Kidney glomerular epithelial cell (primary cell): ENCODE results near the gene ABCC10.
"Not testable (repeated sequence)": the region's sequence is repeated elsewhere in the genome, so short reads cannot be mapped to it uniquely, and the experiment has no call there.

ENCODE experiments used
- DNase-seq: peaks from one replicate; lab custom pipeline; 2025; lab: John Stamatoyannopoulos, UW

ABCC10 gene

GRCh38 chr6:43407296-43407695, 20.0 kb upstream of the ABCC10 start:
- DNase-seq: no peak

GRCh38 chr6:43408259-43408658, 19.1 kb upstream of the ABCC10 start:
- no peak for DNase-seq

- not testable (repeated sequence) for DNase-seq
These were observed 16.6 kb upstream of the ABCC10 start for GRCh38 chr6:43410776-43411175.

- no peak for DNase-seq
These were observed 14.8 kb upstream of the ABCC10 start for GRCh38 chr6:43412541-43412940.

GRCh38 chr6:43413002-43413401, 14.3 kb upstream of the ABCC10 start:
- no peak for DNase-seq

- not testable (repeated sequence) for DNase-seq
These were observed 12.1 kb upstream of the ABCC10 start for GRCh38 chr6:43415275-43415674.

GRCh38 chr6:43416935-43417334, 10.4 kb upstream of the ABCC10 start:
- no peak for DNase-seq

- no peak for DNase-seq
These were observed 7.2 kb upstream of the ABCC10 start for GRCh38 chr6:43420012-43420709.

- no peak for DNase-seq
These were observed 5.5 kb upstream of the ABCC10 start for GRCh38 chr6:43421831-43422230.

GRCh38 chr6:43425083-43425482, 2.3 kb upstream of the ABCC10 start:
- DNase-seq: not testable (repeated sequence)

- DNase-seq: no peak
These were observed 374 bp upstream of the ABCC10 start for GRCh38 chr6:43426928-43427405.

- DNase-seq: no peak
These were observed 800 bp downstream of the ABCC10 start for GRCh38 chr6:43428112-43428570.

- no peak for DNase-seq
These were observed 1.5 kb downstream of the ABCC10 start for GRCh38 chr6:43428874-43429273.

GRCh38 chr6:43432009-43432945, 4.9 kb downstream of the ABCC10 start:
- no peak for DNase-seq

GRCh38 chr6:43433148-43433547, 5.8 kb downstream of the ABCC10 start:
- no peak for DNase-seq

- DNase-seq: no peak
These were observed 6.9 kb downstream of the ABCC10 start for GRCh38 chr6:43434001-43434840.

- no peak for DNase-seq
These were observed 7.6 kb downstream of the ABCC10 start for GRCh38 chr6:43434943-43435342.

- DNase-seq: no peak
These were observed 8.5 kb downstream of the ABCC10 start for GRCh38 chr6:43435682-43436437.

GRCh38 chr6:43436577-43437282, 9.4 kb downstream of the ABCC10 start:
- DNase-seq: no peak

- DNase-seq: no peak
These were observed 10.4 kb downstream of the ABCC10 start for GRCh38 chr6:43437700-43438099.

- DNase-seq: no peak
These were observed 15.6 kb downstream of the ABCC10 start for GRCh38 chr6:43442935-43443334.
